Osteocyte (in vitro differentiated cells): ENCODE results near the gene KDM4C. TPM values are rescaled to one million over a fixed set of nuclear protein-coding genes. Genes with fewer than 3 reads are reported as not detected.

ENCODE experiments used
- DNase-seq: peaks from one replicate; pipeline ENCODE4 v3.0.0; 2021; ENCODE audit warnings: mixed read lengths; ENCODE audit not compliant: unreplicated experiment; ENCODE audit errors: extremely low spot score
- H3K27ac Mint-ChIP-seq: one replicate; pipeline ENCODE4 v1.8.0; 2021; ENCODE audit warnings: mild to moderate bottlenecking, mixed read lengths; ENCODE audit not compliant: unreplicated experiment
- H3K27me3 Mint-ChIP-seq: one replicate; pipeline ENCODE4 v1.8.0; 2021; ENCODE audit warnings: mixed read lengths; ENCODE audit not compliant: unreplicated experiment
- H3K36me3 Mint-ChIP-seq: one replicate; pipeline ENCODE4 v1.8.0; 2021; ENCODE audit warnings: mixed read lengths; ENCODE audit not compliant: unreplicated experiment
- H3K4me1 Mint-ChIP-seq: one replicate; pipeline ENCODE4 v1.8.0; 2021; ENCODE audit warnings: mixed read lengths; ENCODE audit not compliant: unreplicated experiment
- H3K4me3 Mint-ChIP-seq: one replicate; pipeline ENCODE4 v1.8.0; 2021; ENCODE audit warnings: mild to moderate bottlenecking, moderate library complexity, mixed read lengths; ENCODE audit not compliant: unreplicated experiment
- H3K9me3 Mint-ChIP-seq: one replicate; pipeline ENCODE4 v1.8.0; 2021; ENCODE audit warnings: mixed read lengths; ENCODE audit not compliant: unreplicated experiment
- CTCF ChIP-seq: fragments of 200-600 bp; sonication (generic); IDR thresholded peaks from 2 replicates; pipeline ENCODE4 v1.5.0; 2021; ENCODE audit warnings: antibody characterized with exemption, mild to moderate bottlenecking, moderate library complexity
- total RNA-seq: library from RNA; stranded (reverse); gene quantifications from 2 replicates; pipeline ENCODE4 v1.2.1, GENCODE V29; 2021

Gene KDM4C
- total RNA-seq, 1 donor from 2014 or later: 25.3 TPM

- Mint-ChIP-seq H3K4me1 (peaks cover 2% of the 10 kb centered on the region), H3K36me3 (peaks cover 7% of the 10 kb centered on the region), H3K9me3 (no peaks in the 10 kb centered on the region), H3K27ac (no peak overlapping the region), H3K27me3 (no peaks in the 10 kb centered on the region), H3K4me3 (no peak overlapping the region)
- TF ChIP-seq CTCF: no peak
- no peak for DNase-seq
These were observed 87.5 kb downstream of the KDM4C start for GRCh38 chr9:6845128-6845826.

- peaks cover 2% of the 10 kb centered on the region for H3K4me1 Mint-ChIP-seq
- no peaks in the 10 kb centered on the region for H3K27me3 Mint-ChIP-seq
- peaks cover 7% of the 10 kb centered on the region for H3K36me3 Mint-ChIP-seq
- H3K27ac Mint-ChIP-seq: no peak overlapping the region
- H3K9me3 Mint-ChIP-seq: no peaks in the 10 kb centered on the region
- TF ChIP-seq CTCF: peak; percentile 34
- H3K4me3 Mint-ChIP-seq: no peak overlapping the region
- no peak for DNase-seq
These were observed 88.1 kb downstream of the KDM4C start for GRCh38 chr9:6845880-6846279.

DNA sequence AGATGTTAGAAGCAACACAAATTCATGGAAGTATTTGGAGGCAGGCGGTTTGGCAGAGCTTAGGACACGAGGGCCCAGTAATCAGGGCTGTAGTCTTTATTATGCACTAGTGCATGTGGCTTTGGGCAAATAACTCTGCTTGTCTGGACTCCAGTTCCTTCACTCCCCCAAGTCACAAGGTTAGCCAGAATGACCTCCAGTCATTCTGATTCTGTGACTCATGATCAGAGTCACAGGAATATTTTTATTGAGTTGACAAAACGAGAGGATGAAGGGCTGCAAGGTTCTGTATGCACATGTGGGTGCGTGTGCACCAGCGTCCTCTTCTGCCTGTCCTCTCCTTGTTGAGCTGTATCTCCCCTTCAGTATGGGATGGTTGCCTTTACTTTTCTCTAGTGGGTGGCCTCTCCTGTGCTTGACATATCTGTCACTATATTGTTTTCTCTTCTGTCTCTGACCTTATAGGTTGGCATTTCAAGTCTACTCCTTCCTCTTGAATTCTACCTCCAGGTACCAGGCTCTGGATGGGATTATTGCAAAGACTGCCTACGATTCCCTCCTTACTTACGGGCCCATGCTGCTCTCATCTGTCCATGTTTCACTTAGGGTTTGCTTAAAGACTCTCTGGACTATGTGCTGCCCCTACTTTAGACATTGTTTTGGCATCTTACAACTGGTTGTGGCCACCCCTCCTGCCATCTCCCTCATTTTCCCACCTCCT is 94.6 kb downstream of the KDM4C start:
- H3K9me3 Mint-ChIP-seq: no peaks in the 10 kb centered on the region
- H3K27me3 Mint-ChIP-seq: no peaks in the 10 kb centered on the region
- peaks cover 17% of the 10 kb centered on the region for H3K4me1 Mint-ChIP-seq
- peaks cover 11% of the 10 kb centered on the region for H3K36me3 Mint-ChIP-seq
- no peak for TF ChIP-seq CTCF
- no peak overlapping the region for H3K27ac Mint-ChIP-seq
- no peak overlapping the region for H3K4me3 Mint-ChIP-seq
- no peak for DNase-seq

DNA sequence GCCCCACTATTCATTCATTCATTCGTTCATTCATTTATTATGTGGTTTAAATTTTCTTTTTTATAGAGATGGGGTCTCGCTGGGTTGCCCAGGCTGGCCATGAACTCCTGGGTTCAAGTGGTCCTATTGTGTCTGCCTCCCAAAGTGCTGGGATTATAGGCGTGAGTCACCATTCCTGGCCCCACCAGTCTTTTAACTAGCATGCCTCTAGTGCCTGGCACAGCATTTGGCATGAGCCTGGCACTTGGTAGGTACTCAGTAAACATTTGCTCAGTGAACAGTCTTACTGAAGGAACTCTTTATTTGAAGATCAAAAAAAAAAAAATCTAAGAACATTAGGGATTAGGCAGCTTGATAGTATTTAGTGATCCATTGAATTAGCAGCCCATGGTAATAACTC is 98.1 kb downstream of the KDM4C start:
- Mint-ChIP-seq H3K27ac (no peak overlapping the region), H3K4me3 (no peak overlapping the region), H3K9me3 (no peaks in the 10 kb centered on the region), H3K4me1 (peaks cover 17% of the 10 kb centered on the region), H3K27me3 (no peaks in the 10 kb centered on the region), H3K36me3 (peaks cover 4% of the 10 kb centered on the region)
- no peak for TF ChIP-seq CTCF
- DNase-seq: no peak

GRCh38 chr9:6864102-6864501 is 106.3 kb downstream of the KDM4C start:
- no peak overlapping the region for H3K27ac Mint-ChIP-seq
- DNase-seq: no peak
- peaks cover 16% of the 10 kb centered on the region for H3K36me3 Mint-ChIP-seq
- H3K27me3 Mint-ChIP-seq: no peaks in the 10 kb centered on the region
- peaks cover 7% of the 10 kb centered on the region for H3K4me1 Mint-ChIP-seq
- H3K9me3 Mint-ChIP-seq: peaks cover 9% of the 10 kb centered on the region
- no peak for TF ChIP-seq CTCF
- no peak overlapping the region for H3K4me3 Mint-ChIP-seq
